HG03565 (cell line): ENCODE measurements around the gene LDB2.

ENCODE experiments used
- ATAC-seq: cut with Tn5 transposase; IDR thresholded peaks from one replicate; pipeline ENCODE4 v1.9.1; 2021; ENCODE audit warnings: mild to moderate bottlenecking, moderate library complexity; ENCODE audit not compliant: unreplicated experiment

Gene LDB2

GRCh38 chr4:16760617-16761363, 137.7 kb downstream of the LDB2 start:
- ATAC-seq = no peak

DNA sequence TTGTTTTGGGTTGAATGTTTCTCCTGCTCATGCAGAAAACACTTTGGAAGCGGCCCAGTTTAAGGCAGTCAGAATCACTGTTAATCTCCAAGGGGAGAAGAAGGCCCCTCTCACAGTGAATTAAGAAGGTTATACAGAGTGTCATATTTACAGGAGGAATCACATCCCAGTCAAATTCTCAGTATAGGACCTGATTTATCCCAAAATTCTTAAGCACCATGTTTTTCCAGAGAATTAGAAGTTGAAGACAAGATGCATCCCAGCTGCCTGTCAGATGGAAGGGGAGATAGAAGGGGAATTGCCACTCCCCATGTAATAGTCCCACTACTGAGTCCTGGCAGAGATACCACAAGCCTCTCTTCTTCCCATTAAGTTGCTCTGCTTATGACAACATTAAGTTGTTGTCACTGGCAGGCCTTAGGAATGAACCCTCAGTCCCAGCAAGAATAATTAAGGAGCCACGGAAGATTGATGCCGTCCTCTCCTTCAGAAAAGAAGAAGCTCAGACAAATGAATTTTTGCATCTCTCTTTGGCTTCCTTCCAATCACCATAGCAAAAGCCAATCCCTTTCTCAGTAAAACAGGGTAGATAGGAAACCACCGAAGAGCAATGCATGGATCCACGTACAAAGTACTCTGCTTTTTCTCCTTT, 138.4 kb downstream of the LDB2 start:
- no peak for ATAC-seq

DNA sequence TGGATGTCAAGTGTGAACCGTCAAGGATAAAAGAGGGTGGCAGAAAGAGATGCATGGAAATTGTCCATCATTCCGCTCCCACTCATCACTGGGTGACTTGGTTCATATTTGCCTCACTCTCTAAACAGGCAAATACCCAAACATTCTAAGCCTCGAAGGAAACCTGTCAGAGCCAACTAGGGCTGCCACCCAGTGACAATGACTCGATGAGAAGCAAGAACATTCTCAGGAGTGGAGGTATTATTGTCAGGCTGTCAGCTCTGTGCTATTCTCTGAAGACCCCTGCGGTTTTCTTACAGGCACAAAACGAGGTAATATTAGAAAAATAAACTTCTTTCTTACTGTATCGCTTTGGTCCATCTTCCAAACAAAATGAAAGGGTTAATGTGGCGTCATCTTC, 139.6 kb downstream of the LDB2 start:
- ATAC-seq = no peak

DNA sequence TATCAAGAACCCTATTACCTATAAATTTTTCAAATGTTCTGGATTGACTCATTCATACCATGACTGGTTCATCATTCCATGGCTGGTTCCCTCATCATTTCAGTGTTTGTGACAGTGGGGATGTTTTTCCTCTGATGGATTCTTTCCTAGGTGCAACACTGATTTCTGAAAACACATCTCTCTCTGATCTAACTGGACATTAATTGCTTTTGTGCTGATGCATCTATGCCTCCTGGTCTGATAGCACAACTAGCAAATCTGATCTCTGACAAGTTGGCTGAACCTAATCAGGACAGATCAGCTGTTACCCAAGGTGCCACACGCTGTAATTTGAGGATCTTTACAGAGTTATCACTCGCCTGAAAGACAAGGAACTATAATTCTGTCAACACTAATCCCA, 140.2 kb downstream of the LDB2 start:
- ATAC-seq = no peak

DNA sequence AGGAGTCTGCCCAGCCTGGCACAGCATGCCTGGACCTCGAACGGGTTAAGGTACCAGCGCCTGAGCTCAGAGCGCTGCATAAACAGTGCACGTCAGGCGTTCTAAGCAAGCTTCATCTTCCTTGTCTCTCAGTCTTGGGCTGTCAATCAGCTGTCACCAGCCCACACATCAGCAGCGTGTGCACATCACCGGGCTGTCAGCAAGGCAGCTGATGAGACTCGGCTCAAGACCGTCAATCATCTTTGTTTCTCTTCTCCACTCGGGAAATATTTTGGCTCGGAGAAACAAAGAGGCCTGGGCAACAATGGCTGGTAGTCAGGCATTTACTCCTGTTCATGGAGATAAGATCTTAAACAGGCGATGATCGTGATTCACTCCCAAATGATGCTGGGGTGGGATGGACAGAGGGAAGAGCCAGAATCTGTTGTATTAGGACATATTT, 141.3 kb downstream of the LDB2 start:
- ATAC-seq = no peak

DNA sequence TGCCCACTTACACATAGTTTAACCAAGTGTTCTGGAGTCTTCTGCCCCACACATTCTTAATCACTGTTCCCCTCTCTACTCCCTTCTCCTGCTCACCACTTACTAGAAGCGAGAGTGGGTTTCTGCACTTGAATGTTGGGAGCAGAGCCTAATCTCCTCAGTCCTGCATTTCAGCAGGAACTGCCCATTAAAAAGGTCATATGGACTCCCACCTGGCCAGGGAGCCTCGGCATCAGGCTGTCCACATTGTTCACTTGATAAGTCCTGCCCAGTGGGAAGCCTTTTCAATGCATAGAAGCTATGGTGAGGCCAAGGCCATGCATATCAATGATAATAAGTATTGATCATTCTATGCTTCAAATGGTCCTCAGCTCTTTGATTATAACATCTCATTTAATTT, 144.3 kb downstream of the LDB2 start:
- ATAC-seq = no peak

DNA sequence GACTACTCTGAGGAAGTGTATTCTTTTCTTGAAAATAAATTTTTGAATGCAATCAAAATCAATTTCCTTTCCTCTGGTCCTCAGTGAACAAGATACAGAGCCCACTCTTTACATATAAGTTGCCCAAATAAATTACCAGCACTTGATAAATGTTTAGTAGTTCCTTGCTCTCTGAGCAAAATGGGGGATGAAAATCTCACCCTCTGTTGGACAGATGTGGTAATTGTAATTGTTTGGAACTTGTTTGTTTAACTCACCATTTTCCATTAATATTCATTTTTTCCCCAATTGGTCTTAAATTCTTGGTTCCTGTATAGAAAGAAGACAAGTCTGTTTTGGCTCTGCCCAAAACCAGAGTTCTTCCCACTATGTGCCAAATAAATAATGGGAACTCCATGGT, 146.3 kb downstream of the LDB2 start:
- ATAC-seq = no peak

GRCh38 chr4:16750882-16751642, 147.4 kb downstream of the LDB2 start:
- no peak for ATAC-seq

DNA sequence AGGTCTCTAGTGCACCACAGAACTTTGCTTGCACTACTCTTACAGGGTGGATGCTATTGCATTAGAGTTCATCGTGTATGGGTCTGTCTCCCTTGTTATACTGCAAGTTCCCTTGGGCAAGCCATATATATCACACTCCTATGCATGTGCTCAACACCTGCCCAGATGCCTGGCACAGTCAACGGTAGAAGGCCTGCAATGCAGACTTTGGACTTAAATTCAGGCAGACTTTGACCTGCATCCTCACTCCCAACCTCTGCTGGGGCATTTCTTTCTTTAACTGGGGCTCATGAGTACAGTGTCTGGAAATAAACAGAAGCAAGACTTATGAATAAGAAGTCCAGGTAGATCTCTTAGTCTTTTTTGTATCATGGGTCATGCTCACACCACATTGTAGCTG, 148.2 kb downstream of the LDB2 start:
- no peak for ATAC-seq

DNA sequence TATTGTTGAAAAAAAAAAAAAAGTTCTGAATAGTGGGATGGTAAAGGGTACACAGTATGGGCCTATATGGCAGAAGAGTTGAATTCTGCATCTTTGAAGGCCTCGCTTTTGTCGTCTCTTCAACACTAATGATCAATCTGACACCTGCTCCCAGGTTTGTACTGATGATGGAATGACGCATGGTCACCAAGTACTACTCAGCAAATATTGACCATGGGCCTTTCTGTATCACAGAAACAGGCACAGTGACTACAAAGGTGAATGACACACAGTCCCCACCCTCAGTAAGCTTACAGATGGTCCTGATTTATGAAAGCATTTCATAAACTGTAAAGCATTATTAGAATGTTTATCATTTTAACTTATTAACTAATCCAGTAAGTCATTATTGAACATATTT, 152.6 kb downstream of the LDB2 start:
- no peak for ATAC-seq

DNA sequence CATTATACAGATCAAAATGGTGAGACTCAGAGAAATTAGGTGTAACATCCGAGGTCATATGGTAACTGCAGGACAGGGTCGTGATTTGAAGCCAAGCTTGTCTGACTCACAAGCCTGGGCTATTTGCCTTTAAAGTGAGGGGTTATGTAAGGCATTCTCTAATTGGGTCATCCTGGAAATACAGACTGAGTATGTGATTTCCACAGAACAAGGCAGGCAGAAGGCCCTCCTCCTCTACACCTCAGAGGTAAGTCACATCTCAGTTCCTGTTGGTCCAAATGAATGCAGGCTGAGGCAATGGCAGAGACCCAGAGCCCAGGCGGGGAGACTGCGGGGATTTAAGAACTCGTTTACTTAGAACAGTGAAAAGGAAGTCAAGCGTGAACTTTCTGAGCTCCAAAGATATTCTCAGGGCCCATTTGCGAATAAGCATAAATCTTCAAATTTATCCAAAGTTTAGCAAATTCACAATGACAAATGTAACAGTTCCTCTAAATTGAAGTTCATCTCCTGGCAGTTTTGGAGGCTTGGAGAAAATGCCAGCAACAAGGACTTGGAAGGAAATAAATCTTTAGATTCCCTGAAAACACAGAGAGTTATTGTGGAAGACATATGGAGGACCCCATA, 153.3 kb downstream of the LDB2 start:
- no peak for ATAC-seq

GRCh38 chr4:16741287-16741686, 157.2 kb downstream of the LDB2 start:
- ATAC-seq = no peak

DNA sequence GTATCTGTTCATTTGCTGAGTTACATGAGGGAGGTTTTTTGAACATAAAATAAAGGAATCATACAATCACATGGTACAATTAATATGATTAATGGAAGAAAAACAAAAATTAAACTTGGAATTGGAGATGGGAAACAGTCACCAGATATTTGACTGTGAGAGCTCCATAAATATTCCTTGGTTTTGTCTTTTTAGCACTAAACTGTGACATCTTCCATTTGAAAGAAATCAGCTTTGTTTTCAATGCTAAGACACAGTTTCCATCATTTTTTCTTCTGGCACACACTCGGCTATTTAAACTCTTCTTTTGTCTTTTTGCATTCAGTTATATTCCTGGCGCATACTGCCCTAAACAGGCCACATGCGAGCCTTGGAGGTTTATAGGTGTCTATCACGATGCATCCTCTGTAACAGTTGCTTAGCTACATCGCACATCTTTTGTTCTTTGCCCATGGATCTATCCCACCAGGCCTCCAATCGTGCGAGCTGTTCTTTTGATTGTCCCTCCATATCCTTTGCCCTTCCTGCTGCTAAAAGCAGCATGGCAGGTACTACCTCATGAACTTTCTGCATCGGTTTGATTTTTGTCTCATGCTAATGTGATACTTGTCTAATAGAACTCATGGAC, 158.3 kb downstream of the LDB2 start:
- no peak for ATAC-seq

DNA sequence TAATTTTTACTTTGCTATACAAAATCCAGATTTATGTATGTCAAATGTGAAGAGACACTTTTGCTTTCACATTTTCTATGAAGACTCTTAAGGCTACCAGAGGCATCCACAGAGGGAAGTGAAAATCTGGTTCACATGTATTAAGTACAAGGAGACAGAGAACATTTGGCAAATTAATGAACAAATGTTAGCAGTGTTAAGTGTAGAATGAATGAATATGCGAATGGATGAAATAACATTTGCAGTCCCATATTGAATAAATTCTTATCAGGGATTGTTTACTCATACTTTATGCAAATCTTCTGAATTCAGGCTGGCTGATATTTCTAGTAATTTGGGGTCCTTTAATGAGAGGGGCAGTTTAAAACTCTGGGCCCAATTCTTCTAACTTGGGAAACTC, 159.9 kb downstream of the LDB2 start:
- ATAC-seq = no peak

DNA sequence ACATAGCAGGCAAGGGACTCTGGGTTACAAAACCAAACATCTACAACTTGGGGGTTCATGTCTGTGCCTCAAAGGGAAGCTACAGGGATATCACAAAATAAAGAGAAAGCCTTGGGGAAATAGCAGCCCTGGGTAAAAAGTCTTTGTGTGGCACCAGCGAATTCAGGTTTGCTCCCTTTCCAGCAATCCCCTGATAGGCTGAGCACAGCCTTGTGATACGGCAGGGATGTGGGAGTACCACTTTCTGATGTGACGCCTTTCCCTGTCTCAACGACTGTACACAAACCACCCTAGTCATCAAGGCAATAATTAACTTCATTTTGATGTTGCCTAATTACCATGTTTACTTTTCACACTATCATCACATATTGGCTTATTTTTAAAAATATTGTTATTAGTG, 164.9 kb downstream of the LDB2 start:
- no peak for ATAC-seq

DNA sequence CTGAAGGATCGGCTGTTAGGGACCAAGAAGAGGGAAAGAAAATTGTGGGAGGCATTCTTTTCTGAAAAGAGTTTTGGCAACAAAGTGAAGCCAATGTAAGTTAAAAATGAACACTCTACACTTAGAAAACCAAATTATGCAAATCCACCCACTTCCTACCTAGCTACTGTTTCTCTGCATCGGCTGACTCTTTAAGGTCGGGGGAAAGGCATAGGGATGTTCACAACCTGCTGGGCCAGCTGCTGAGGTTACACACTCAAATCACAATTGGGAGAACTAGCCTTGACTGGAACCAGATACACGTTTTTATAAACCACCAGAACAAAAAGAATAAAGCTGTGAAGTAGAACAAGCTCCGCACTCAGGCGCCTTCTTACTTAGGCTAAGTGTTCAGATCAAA, 165.7 kb downstream of the LDB2 start:
- no peak for ATAC-seq

DNA sequence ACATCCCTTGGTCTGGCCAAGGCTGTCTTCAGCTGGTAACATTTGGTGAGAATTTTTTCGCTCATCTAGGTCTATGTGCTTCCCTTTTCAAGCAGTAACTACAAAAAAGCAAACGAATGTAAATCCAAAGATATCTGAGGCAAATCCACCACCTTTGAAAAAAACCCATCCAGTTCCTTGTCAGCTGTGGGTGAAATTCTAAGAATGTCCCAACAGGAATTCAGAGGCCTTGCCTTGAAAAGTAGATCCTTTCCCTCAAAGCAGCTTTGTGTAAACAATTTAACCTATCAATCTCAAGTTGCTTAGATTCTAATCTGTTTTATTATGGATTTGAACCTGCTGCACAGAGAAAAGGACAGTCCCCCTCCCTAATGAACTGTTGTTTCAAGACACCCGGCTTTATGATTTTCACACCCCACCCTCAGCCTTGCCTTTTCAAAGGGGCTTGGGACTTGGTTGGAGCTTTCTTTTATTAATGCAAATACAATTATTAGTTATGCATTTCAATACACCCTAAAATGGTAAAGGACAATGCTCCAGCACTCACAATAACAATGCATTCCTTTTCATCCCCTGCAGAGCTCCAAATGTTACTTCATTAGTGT, 166.6 kb downstream of the LDB2 start:
- no peak for ATAC-seq

GRCh38 chr4:16730522-16731205, 167.8 kb downstream of the LDB2 start:
- ATAC-seq = no peak

- no peak for ATAC-seq
Observed at GRCh38 chr4:16729336-16729735, 169.1 kb downstream of the LDB2 start.

- ATAC-seq = no peak
Observed at GRCh38 chr4:16728849-16729248, 169.6 kb downstream of the LDB2 start.
